HL-60 (cell line): ENCODE results near the gene RAD18.

ENCODE experiments used
- DNase-seq, 2 experiments: peaks; one replicate each; pipeline ENCODE4 v3.0.0-alpha.2; 2010 to 2020; ENCODE audit warnings: low read depth in 1 of 2, low spot score in 1 of 2
- H3K27ac ChIP-seq: fragments of 250-450 bp; sonication (Bioruptor Pico); replicated peaks from 2 replicates; pipeline ENCODE4 v1.5.1; 2020; ENCODE audit warnings: mild to moderate bottlenecking, moderate library complexity
- H3K27me3 ChIP-seq: fragments of 250-450 bp; sonication (Bioruptor Pico); 2 replicates; pipeline ENCODE4 v1.5.1; 2021; ENCODE audit warnings: mild to moderate bottlenecking, moderate library complexity; ENCODE audit not compliant: insufficient read depth, poor library complexity, severe bottlenecking
- H3K4me3 ChIP-seq: replicated peaks from 2 replicates; pipeline ENCODE4 v1.5.1; 2011; ENCODE audit warnings: mild to moderate bottlenecking, control low read depth, low read length; ENCODE audit not compliant: insufficient read depth
- GABPA ChIP-seq: IDR thresholded peaks from 2 replicates; pipeline ENCODE4 v1.6.1; 2012; ENCODE audit warnings: low read depth
- POLR2AphosphoS5 ChIP-seq: IDR thresholded peaks from 2 replicates; pipeline ENCODE4 v1.6.1; 2012; ENCODE audit warnings: low read depth
- SPI1 ChIP-seq: IDR thresholded peaks from 2 replicates; pipeline ENCODE4 v1.6.1; 2012; ENCODE audit warnings: low read depth, mild to moderate bottlenecking, borderline replicate concordance
- TF ChIP-seq, protein P1 (sequence below): IDR thresholded peaks from one replicate; pipeline ENCODE4 v1.5.1; 2011; ENCODE audit warnings: low read length, control low read depth, inconsistent platforms; ENCODE audit not compliant: insufficient read depth
- TF ChIP-seq, protein P2 (sequence below): IDR thresholded peaks from 2 replicates; pipeline ENCODE4 v1.6.1; 2012; ENCODE audit warnings: low read depth; ENCODE audit not compliant: insufficient replicate concordance

Gene RAD18

DNA sequence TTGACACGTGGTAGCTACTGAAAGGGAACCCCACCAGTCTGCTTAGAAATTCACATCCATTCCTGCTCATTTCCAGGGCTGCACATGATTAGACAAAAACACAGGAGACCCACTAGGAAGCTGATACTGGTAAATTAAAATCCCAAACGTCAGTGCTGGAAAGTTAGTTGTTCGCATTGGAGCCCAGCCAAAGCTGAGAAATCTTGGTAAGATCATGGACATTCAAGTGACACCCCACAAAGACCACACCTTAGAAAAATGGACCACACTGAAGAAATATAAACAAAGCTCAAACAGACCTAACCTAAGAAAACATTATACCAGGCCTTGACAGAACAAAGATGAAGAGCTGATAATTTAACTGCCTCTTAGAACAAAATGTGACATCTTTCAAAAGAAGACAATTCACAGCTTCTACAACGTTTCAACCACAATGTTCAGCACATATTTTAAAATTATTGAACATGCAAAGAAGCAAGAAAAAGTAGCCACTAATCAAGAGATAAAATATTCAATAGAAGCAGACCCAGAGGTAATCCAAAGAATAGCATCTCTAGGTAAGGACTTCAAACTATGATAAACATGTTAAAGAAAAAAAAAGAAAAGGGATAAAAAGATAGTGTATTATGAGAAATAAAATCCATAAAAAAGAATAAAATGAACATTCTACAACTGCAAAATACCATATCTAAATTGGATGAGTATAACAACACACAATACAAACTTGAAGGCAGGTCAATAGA lies 20.4 kb downstream of the RAD18 start:
- no peak for DNase-seq
- TF ChIP-seq, protein P1, sequence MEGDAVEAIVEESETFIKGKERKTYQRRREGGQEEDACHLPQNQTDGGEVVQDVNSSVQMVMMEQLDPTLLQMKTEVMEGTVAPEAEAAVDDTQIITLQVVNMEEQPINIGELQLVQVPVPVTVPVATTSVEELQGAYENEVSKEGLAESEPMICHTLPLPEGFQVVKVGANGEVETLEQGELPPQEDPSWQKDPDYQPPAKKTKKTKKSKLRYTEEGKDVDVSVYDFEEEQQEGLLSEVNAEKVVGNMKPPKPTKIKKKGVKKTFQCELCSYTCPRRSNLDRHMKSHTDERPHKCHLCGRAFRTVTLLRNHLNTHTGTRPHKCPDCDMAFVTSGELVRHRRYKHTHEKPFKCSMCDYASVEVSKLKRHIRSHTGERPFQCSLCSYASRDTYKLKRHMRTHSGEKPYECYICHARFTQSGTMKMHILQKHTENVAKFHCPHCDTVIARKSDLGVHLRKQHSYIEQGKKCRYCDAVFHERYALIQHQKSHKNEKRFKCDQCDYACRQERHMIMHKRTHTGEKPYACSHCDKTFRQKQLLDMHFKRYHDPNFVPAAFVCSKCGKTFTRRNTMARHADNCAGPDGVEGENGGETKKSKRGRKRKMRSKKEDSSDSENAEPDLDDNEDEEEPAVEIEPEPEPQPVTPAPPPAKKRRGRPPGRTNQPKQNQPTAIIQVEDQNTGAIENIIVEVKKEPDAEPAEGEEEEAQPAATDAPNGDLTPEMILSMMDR: no peak
- no peak for TF ChIP-seq SPI1
- no peak for TF ChIP-seq GABPA

DNA sequence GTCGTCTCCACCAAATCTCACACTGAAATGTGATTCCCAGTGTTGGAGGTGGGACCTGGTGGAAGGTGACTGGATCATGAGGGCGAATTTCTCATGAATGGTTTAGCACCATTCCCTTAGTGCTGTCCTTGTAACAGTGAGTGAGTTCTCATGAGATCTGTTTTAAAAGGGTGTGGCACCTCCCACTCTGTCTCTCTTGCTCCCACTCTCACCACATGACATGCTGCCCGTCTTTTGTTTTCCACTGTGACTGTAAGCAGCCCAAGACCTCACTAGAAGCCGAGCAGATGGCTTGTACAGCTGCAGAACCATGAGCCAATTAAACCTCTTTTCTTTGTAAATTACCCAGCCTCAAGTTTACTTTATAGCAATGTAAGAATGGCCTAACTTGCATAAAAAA lies 21.2 kb downstream of the RAD18 start:
- H3K27ac ChIP-seq: no peak overlapping the region
- H3K4me3 ChIP-seq: no peak overlapping the region
- TF ChIP-seq POLR2AphosphoS5 (no peak), GABPA (no peak), SPI1 (no peak)
- TF ChIP-seq, protein P2, sequence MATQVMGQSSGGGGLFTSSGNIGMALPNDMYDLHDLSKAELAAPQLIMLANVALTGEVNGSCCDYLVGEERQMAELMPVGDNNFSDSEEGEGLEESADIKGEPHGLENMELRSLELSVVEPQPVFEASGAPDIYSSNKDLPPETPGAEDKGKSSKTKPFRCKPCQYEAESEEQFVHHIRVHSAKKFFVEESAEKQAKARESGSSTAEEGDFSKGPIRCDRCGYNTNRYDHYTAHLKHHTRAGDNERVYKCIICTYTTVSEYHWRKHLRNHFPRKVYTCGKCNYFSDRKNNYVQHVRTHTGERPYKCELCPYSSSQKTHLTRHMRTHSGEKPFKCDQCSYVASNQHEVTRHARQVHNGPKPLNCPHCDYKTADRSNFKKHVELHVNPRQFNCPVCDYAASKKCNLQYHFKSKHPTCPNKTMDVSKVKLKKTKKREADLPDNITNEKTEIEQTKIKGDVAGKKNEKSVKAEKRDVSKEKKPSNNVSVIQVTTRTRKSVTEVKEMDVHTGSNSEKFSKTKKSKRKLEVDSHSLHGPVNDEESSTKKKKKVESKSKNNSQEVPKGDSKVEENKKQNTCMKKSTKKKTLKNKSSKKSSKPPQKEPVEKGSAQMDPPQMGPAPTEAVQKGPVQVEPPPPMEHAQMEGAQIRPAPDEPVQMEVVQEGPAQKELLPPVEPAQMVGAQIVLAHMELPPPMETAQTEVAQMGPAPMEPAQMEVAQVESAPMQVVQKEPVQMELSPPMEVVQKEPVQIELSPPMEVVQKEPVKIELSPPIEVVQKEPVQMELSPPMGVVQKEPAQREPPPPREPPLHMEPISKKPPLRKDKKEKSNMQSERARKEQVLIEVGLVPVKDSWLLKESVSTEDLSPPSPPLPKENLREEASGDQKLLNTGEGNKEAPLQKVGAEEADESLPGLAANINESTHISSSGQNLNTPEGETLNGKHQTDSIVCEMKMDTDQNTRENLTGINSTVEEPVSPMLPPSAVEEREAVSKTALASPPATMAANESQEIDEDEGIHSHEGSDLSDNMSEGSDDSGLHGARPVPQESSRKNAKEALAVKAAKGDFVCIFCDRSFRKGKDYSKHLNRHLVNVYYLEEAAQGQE: no peak
- TF ChIP-seq, protein P1: no peak
- DNase-seq: no peak
- H3K27me3 ChIP-seq: no peaks in the 10 kb centered on the region

More for the DNA sequence above, 20.4 kb downstream of the RAD18 start:
- H3K27me3 ChIP-seq: no peaks in the 10 kb centered on the region
- H3K4me3 ChIP-seq: no peak overlapping the region
- no peak overlapping the region for H3K27ac ChIP-seq

DNA sequence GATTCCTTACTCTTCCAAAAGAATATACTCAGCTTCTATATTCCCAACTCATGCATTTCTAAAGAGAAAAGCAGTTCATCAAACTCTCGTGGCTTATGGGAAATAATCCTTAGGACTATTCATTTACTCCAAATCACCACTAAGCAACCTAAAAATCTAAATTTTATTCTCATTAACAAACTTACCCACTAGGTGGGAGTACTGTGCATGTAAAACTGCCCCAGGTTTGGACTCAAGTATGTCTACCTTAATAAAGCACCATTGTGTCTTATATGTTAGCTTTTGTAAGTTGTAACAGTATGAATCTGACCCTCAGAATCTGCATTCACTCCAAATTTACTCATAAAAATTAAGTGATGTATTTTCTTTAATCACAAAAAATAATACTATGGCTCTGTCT lies 25.3 kb downstream of the RAD18 start:
- no peaks in the 10 kb centered on the region for H3K27me3 ChIP-seq
- H3K4me3 ChIP-seq: no peak overlapping the region
- no peak for DNase-seq
- TF ChIP-seq POLR2AphosphoS5 (no peak), SPI1 (no peak)
- TF ChIP-seq, protein P1: no peak
- no peak overlapping the region for H3K27ac ChIP-seq

DNA sequence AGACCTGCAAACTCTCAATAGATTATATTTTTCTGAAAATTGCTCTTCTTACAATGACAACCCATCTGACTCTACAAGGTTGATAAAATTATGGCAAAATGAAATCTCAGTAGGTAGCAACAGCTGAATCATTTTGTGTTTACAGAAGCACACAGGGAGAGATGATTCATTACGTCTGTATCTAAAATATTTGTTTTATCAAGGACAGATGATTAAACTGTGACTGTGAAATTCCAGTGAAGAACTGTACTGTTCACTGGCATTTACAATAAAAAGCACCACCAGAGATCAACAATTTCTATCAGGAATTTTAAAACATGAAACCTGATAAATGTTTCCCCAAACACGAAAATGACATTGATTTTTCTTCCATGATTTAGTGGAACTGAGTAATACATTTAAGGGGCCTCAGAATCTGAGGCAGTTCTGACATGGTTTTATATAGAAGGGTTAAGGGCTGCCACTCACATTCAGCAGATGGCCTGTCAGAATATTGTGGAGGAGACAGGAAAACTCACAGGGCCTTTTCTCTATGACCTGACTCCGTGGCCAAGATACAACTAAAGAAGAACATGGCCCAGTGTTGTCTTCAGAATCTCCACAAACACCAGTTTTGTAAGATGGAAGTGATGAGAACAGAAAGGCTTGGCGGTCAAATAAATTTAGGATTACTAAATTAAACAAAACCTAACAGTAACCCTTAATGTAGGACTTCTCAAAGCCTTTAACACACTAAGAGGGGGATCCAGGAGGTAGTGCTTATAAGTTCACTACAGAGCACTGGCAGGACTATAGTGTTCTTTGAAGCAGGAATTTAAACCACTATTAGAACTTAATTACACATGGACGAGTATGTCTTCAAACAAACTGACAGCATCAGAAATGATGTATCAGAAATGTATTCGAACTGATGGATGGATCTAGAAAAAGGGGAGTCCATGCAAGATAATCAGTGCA lies 25.9 kb downstream of the RAD18 start:
- Histone ChIP-seq H3K4me3 (no peak overlapping the region), H3K27me3 (no peaks in the 10 kb centered on the region), H3K27ac (no peak overlapping the region)
- DNase-seq: no peak
- no peak for TF ChIP-seq SPI1
- no peak for TF ChIP-seq POLR2AphosphoS5
- TF ChIP-seq GABPA: no peak
- TF ChIP-seq, protein P2: no peak
- TF ChIP-seq, protein P1: no peak
